OCI-LY3 (cell line): ENCODE data around the gene PACSIN2.

Experiments
- H2AFZ ChIP-seq: fragments of 200-600, 300-600 bp; shearing (Covaris generic); 2 replicates; pipeline ENCODE4 v1.6.0; 2014; ENCODE audit warnings: antibody characterized with exemption, low read depth, low read length
- H3K27ac ChIP-seq: fragments of 200-600, 300-600 bp; sonication (generic); 2 replicates; pipeline ENCODE4 v1.5.1; 2014; ENCODE audit warnings: mild to moderate bottlenecking, low read length, moderate library complexity, mixed read lengths
- H3K27me3 ChIP-seq: fragments of 200-600, 300-600 bp; sonication (generic); 2 replicates; pipeline ENCODE4 v1.6.1; 2014; ENCODE audit warnings: low read depth, low read length, mixed read lengths
- H3K36me3 ChIP-seq: fragments of 200-600, 300-600 bp; sonication (generic); replicated peaks from 2 replicates; pipeline ENCODE3; 2014; ENCODE audit warnings: low read depth, low read length, mixed read lengths
- H3K4me1 ChIP-seq: fragments of 300-600, 200-600 bp; sonication (generic); 2 replicates; pipeline ENCODE4 v1.6.1; 2014; ENCODE audit warnings: low read length, mixed read lengths
- H3K4me2 ChIP-seq: fragments of 200-600, 300-600 bp; sonication (generic); 2 replicates; pipeline ENCODE4 v1.6.1; 2014; ENCODE audit warnings: low read length, mixed read lengths
- H3K4me3 ChIP-seq: fragments of 300-600, 200-600 bp; sonication (generic); 2 replicates; pipeline ENCODE4 v1.5.1; 2014; ENCODE audit warnings: antibody characterized with exemption, mild to moderate bottlenecking, low read length, moderate library complexity
- H3K79me2 ChIP-seq: fragments of 300-600, 200-600 bp; shearing (Covaris generic); 2 replicates; pipeline ENCODE4 v1.6.1; 2014; ENCODE audit warnings: mild to moderate bottlenecking, low read length, mixed read lengths
- H3K9ac ChIP-seq: fragments of 300-600, 200-600 bp; shearing (Covaris generic); 2 replicates; pipeline ENCODE4 v1.6.0; 2014; ENCODE audit warnings: mild to moderate bottlenecking, low read length, moderate library complexity
- H3K9me3 ChIP-seq: fragments of 200-600, 300-600 bp; shearing (Covaris generic); 2 replicates; pipeline ENCODE4 v1.6.1; 2014; ENCODE audit warnings: low read length, mixed read lengths; ENCODE audit not compliant: insufficient read depth
- H4K20me1 ChIP-seq: fragments of 200-600, 300-600 bp; sonication (generic); 2 replicates; pipeline ENCODE4 v1.6.1; 2016; ENCODE audit warnings: low read length, mixed read lengths; ENCODE audit not compliant: insufficient read depth
- CTCF ChIP-seq: fragments of 200-600, 300-600 bp; sonication (generic); IDR thresholded peaks from 2 replicates; pipeline ENCODE4 v1.5.1; 2014; ENCODE audit warnings: antibody characterized with exemption, low read length, low read depth
- EZH2phosphoT487 ChIP-seq: fragments of 200-600 bp; shearing (Covaris generic); IDR thresholded peaks from 2 replicates; pipeline ENCODE4 v1.6.1; 2018; ENCODE audit warnings: antibody characterized with exemption, mixed run types, low read depth

Gene PACSIN2

GRCh38 chr22:42979606-42980005, 35.3 kb downstream of the PACSIN2 start:
- Histone ChIP-seq H4K20me1 (peaks cover 8% of the 10 kb centered on the region), H3K9ac (no peak overlapping the region), H2AFZ (no peak overlapping the region), H3K36me3 (no peaks in the 10 kb centered on the region), H3K4me2 (no peak overlapping the region), H3K4me3 (no peak overlapping the region), H3K27me3 (no peaks in the 10 kb centered on the region), H3K4me1 (peaks cover 30% of the 10 kb centered on the region), H3K79me2 (peaks cover 40% of the 10 kb centered on the region), H3K27ac (no peak overlapping the region), H3K9me3 (no peaks in the 10 kb centered on the region)
- TF ChIP-seq CTCF, result no peak
- no peak for TF ChIP-seq EZH2phosphoT487

- Histone ChIP-seq H3K27me3 (no peaks in the 10 kb centered on the region), H3K27ac (no peak overlapping the region; the same call in 1 of the 2 replicates), H3K4me3 (no peak overlapping the region), H2AFZ (no peak overlapping the region), H3K9me3 (no peaks in the 10 kb centered on the region), H3K9ac (no peak overlapping the region), H3K36me3 (no peaks in the 10 kb centered on the region), H4K20me1 (peaks cover 9% of the 10 kb centered on the region), H3K4me2 (no peak overlapping the region), H3K79me2 (peaks cover 44% of the 10 kb centered on the region), H3K4me1 (peaks cover 36% of the 10 kb centered on the region)
- no peak for TF ChIP-seq EZH2phosphoT487
- TF ChIP-seq CTCF, result no peak
Observed at GRCh38 chr22:42978453-42979103, 36.4 kb downstream of the PACSIN2 start.

- Histone ChIP-seq H3K27ac (peak overlapping the region; percentile 31), H3K4me1 (peaks cover 46% of the 10 kb centered on the region), H3K9me3 (no peaks in the 10 kb centered on the region), H3K36me3 (no peaks in the 10 kb centered on the region), H3K4me2 (peak overlapping the region; percentile 51), H4K20me1 (peaks cover 9% of the 10 kb centered on the region), H3K4me3 (peak overlapping the region; percentile 21; the same call in 1 of the 2 replicates), H2AFZ (no peak overlapping the region), H3K9ac (peak overlapping the region; percentile 10; the same call in 1 of the 2 replicates), H3K79me2 (peaks cover 51% of the 10 kb centered on the region), H3K27me3 (no peaks in the 10 kb centered on the region)
- TF ChIP-seq CTCF (no peak), EZH2phosphoT487 (no peak)
Observed at GRCh38 chr22:42977569-42977968, 37.4 kb downstream of the PACSIN2 start.

GRCh38 chr22:42976217-42976933, 38.6 kb downstream of the PACSIN2 start:
- Histone ChIP-seq H3K9me3 (no peaks in the 10 kb centered on the region), H3K79me2 (peaks cover 53% of the 10 kb centered on the region), H3K36me3 (no peaks in the 10 kb centered on the region), H3K4me2 (peak overlapping the region; percentile 55), H3K9ac (no peak overlapping the region), H3K4me1 (peaks cover 47% of the 10 kb centered on the region), H3K4me3 (no peak overlapping the region; the same call in 1 of the 2 replicates), H4K20me1 (peaks cover 9% of the 10 kb centered on the region), H3K27me3 (no peaks in the 10 kb centered on the region), H3K27ac (no peak overlapping the region), H2AFZ (no peak overlapping the region)
- no peak for TF ChIP-seq EZH2phosphoT487
- no peak for TF ChIP-seq CTCF
